Choroid plexus epithelial cell (primary cell): ENCODE data around the gene EPS15.
"Not testable (repeated sequence)": the region's sequence is repeated elsewhere in the genome, so short reads cannot be mapped to it uniquely, and the experiment has no call there.

ENCODE experiments used
- DNase-seq: peaks from one replicate; pipeline ENCODE4 v3.0.0-alpha.2; 2010; ENCODE audit warnings: low read depth
- H3K4me3 ChIP-seq: 2 replicates; pipeline ENCODE4 v1.5.1; 2011; ENCODE audit warnings: low read depth, mild to moderate bottlenecking, control low read depth, low read length, moderate library complexity
- TF ChIP-seq, protein P1 (sequence below): conservative IDR thresholded peaks from 2 replicates; pipeline ENCODE4 v1.5.1; 2011; ENCODE audit warnings: low read depth, mild to moderate bottlenecking, control low read depth, inconsistent platforms, low read length, moderate library complexity

EPS15 gene

DNA sequence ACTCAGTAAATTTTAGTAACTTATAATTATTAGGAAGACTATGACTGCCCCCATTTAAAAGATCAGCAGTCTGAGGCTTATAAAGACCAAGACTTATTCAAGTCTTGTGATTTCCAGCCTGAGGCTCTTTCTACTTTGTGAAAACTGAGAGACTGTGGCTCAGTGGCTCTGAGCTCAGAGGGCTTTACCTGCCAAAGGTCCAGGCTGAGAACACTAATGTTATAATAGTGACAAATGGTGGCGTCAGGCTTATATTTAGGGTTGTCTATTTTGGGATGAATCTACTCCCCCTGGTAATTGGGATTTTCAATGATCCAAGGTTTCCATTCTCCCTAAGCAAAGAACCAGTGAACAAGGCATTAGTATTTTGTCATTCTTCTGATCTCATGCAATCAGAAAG is 42.6 kb upstream of the EPS15 start:
- DNase-seq = no peak
- TF ChIP-seq, protein P1, sequence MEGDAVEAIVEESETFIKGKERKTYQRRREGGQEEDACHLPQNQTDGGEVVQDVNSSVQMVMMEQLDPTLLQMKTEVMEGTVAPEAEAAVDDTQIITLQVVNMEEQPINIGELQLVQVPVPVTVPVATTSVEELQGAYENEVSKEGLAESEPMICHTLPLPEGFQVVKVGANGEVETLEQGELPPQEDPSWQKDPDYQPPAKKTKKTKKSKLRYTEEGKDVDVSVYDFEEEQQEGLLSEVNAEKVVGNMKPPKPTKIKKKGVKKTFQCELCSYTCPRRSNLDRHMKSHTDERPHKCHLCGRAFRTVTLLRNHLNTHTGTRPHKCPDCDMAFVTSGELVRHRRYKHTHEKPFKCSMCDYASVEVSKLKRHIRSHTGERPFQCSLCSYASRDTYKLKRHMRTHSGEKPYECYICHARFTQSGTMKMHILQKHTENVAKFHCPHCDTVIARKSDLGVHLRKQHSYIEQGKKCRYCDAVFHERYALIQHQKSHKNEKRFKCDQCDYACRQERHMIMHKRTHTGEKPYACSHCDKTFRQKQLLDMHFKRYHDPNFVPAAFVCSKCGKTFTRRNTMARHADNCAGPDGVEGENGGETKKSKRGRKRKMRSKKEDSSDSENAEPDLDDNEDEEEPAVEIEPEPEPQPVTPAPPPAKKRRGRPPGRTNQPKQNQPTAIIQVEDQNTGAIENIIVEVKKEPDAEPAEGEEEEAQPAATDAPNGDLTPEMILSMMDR = no peak
- no peak overlapping the region for H3K4me3 ChIP-seq

DNA sequence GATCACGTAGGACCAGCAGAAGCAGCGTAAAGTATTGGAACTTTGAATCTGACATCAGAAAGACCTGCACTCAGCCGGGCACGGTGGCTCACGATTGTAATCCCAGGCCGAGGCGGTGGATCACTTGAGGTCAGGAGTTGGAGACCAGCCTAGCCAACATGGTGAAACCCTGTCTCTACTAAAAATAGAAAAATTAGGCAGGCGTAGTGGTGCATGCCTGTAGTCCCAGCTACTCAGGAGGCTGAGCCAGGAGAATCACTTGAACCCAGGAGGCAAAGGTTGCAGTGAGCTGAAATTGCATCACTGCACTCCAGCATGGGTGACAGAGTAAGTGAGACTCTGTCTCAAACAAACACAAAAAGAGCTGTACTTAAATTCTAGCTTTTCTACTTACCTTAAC is 41.8 kb upstream of the EPS15 start:
- DNase-seq, H3K4me3 ChIP-seq: not testable (repeated sequence)

GRCh38 chr1:51560034-51560433 is 41.0 kb upstream of the EPS15 start:
- TF ChIP-seq, protein P1 = no peak
- no peak for DNase-seq
- H3K4me3 ChIP-seq = no peak overlapping the region

DNA sequence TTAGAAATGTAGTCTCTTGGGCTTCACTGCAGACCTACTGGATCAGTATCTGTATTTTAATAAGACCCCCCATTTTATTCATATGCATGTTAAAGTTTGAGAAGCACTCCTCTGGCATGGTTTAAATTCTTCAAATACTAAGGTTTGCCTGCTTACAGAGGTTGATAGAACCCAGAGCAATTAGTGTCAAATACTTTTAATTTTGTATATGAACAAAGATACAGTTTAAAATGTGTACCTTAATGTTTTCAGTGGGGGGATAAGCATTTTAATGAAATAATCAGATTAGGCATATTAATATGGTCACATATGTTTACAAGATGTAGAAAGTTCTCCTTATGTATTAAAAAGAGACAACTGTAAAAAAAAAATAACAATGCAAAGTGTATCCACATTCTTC is 40.4 kb upstream of the EPS15 start:
- DNase-seq = no peak
- TF ChIP-seq, protein P1 = no peak

GRCh38 chr1:51559064-51559500 is 40.0 kb upstream of the EPS15 start:
- TF ChIP-seq, protein P1 = no peak
- DNase-seq = no peak
- H3K4me3 ChIP-seq = no peak overlapping the region

More for the DNA sequence above, 40.4 kb upstream of the EPS15 start:
- H3K4me3 ChIP-seq = no peak overlapping the region

DNA sequence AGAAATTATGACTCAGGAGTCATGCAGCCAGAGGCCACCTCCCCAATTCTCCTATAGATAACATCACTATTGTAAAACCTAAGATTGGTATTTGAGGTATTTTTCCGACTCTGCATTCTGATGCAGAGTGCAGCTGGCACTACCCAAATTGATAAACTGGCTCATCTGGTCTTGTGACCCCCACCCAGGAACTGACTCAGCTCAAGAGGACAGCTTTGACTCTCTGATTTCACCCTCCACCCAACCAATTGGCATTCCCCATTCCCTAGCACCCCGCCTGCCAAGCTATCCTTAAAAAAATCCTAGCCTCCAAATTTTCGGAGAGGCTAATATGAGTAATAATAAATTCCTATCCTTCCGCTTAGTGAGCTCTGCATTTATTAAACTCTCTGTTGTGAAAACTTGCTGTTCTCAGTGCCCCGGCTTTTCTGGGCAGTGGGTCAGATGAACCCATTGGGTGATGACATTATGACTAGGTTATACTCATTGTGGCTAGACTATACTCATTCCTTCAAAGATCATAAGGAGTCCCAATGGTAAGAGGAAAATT is 39.4 kb upstream of the EPS15 start:
- DNase-seq = peak; percentile 37
- H3K4me3 ChIP-seq = no peak overlapping the region

DNA sequence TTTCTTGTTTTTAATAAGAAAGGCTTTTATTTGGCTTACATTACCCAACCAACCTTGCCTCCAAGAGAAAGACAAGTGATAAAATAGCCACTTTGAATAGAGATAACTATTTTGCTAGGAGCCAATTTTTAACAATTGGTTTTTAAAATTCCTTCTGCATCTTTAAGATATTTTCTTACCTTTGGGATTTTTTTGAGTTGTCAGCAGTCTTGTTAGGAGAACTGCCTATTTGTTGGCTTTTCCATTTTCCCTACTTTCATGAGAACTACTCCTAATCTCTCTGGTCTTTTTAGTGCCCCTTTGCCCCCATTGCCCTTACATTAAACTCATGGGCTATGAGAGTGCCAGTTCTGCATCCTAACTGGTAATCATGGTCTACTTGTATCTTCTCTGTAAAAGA is 38.1 kb upstream of the EPS15 start:
- H3K4me3 ChIP-seq = no peak overlapping the region
- TF ChIP-seq, protein P1 = no peak
- no peak for DNase-seq

More for the DNA sequence above, 39.4 kb upstream of the EPS15 start:
- TF ChIP-seq, protein P1 = no peak
